Immature natural killer cell (primary cell): Measurements from ENCODE around the gene DEF6. TPM values are rescaled to one million over a fixed set of nuclear protein-coding genes. Genes with fewer than 3 reads are reported as not detected.

Experiments
- DNase-seq, 3 donors: peaks; one replicate each; pipeline ENCODE4 v3.0.0; 2022; ENCODE audit warnings: mixed read lengths in 1 of 3
- H3K27ac Mint-ChIP-seq, 6 donors: one replicate each; pipeline ENCODE4 v1.8.0; 2020; ENCODE audit warnings: mixed read lengths in 6 of 6, mild to moderate bottlenecking in 5 of 6, inconsistent platforms in 4 of 6, moderate library complexity in 3 of 6
- H3K27me3 Mint-ChIP-seq, 3 donors: one replicate each; pipeline ENCODE4 v1.8.0; 2020 to 2021; ENCODE audit warnings: low read depth in 3 of 3, mild to moderate bottlenecking in 3 of 3, mixed read lengths in 3 of 3, moderate library complexity in 3 of 3, inconsistent platforms in 1 of 3
- H3K36me3 Mint-ChIP-seq, 3 donors: one replicate each; pipeline ENCODE4 v1.8.0; 2020; ENCODE audit warnings: mixed read lengths in 3 of 3, inconsistent platforms in 2 of 3, mild to moderate bottlenecking in 2 of 3
- H3K4me1 Mint-ChIP-seq, 2 donors: one replicate each; pipeline ENCODE4 v1.8.0; 2020; ENCODE audit warnings: inconsistent platforms in 2 of 2, mild to moderate bottlenecking in 2 of 2, mixed read lengths in 2 of 2, moderate library complexity in 1 of 2
- H3K4me3 Mint-ChIP-seq, 5 donors: one replicate each; pipeline ENCODE4 v1.8.0; 2020; ENCODE audit warnings: mild to moderate bottlenecking in 5 of 5, mixed read lengths in 5 of 5, inconsistent platforms in 3 of 5, moderate library complexity in 3 of 5
- H3K9me3 Mint-ChIP-seq, 6 donors: one replicate each; pipeline ENCODE4 v1.8.0; 2020; ENCODE audit warnings: mild to moderate bottlenecking in 6 of 6, mixed read lengths in 6 of 6, inconsistent platforms in 4 of 6, moderate library complexity in 3 of 6
- polyA plus RNA-seq, 3 donors: library from polyadenylated mRNA; unstranded; fragments of 300-500 nt; fragmentation: Illumina TruSeq; gene quantifications; one replicate each; pipeline ENCODE4 v1.2.3, GENCODE V29; 2021

The DEF6 gene
- polyA plus RNA-seq, 3 donors from 2014 or later: 90.7 to 226 (median 95.1) TPM

DNA sequence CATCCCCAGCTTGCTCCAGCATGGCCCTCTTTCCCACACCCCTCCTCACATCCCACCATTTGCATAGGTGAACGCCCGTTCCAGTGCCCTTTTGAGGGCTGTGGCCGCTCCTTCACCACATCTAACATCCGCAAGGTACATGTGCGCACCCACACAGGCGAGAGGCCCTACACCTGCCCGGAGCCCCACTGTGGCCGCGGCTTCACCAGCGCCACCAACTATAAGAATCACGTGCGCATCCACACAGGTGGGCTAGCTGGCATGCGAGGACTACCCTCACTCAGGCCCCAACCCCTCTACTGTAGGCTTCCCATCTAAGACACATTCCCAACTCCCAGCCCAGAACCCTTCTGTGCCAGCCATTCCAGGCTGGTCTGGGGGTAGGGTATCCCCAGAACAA is 6.1 kb upstream of the DEF6 start:
- H3K27ac Mint-ChIP-seq: no peak overlapping the region
- H3K4me1 Mint-ChIP-seq: peaks cover 0 to 2% of the 10 kb centered on the region in 2 donors
- no peak overlapping the region for H3K4me3 Mint-ChIP-seq
- H3K27me3 Mint-ChIP-seq: peaks cover 0 to 2% (median 0%) of the 10 kb centered on the region in 3 donors
- peaks cover 28 to 51% (median 30%) of the 10 kb centered on the region in 3 donors for H3K36me3 Mint-ChIP-seq
- H3K9me3 Mint-ChIP-seq: no peaks in the 10 kb centered on the region
- no peak for DNase-seq

DNA sequence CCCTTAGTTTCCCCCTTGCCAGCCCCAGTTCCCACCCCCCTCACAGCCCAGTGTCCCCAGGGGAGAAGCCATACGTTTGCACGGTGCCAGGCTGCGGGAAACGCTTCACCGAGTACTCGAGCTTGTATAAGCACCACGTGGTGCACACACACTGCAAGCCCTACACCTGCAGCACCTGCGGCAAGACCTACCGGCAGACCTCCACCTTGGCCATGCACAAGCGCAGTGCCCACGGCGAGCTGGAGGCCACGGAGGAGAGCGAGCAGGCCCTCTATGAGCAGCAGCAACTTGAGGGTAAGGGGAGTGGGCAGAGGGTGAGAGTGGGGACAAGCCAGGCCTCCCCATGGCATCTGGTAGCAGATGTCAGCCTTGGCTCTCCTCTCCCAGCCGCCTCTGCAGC is 5.1 kb upstream of the DEF6 start:
- Mint-ChIP-seq H3K4me1 (peaks cover 4 to 6% of the 10 kb centered on the region in 2 donors), H3K27ac (no peak overlapping the region)
- DNase-seq: no peak

DNA sequence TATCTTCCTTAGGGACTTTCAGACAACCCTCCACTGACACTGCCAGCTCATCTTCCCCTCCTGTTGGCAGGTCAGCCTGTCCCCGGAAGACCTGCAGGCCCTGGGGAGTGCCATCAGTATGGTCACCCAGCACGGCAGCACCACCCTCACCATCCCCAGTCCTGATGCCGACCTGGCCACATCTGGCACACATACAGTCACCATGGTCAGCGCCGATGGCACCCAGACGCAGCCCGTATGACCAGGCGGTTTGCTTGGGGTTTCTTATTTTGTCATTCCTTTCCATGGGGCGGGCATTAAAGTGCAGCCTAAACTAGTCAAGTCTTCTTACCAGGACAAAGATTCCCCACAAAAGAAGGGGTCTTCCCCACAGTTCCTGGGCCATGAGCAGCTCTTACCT is 3.9 kb upstream of the DEF6 start:
- H3K27ac Mint-ChIP-seq: no peak overlapping the region
- no peak overlapping the region for H3K4me3 Mint-ChIP-seq
- H3K9me3 Mint-ChIP-seq: no peaks in the 10 kb centered on the region
- peaks cover 19 to 37% (median 20%) of the 10 kb centered on the region in 3 donors for H3K36me3 Mint-ChIP-seq
- peaks cover 0 to 2% (median 0%) of the 10 kb centered on the region in 3 donors for H3K27me3 Mint-ChIP-seq
- no peak for DNase-seq
- H3K4me1 Mint-ChIP-seq: peaks cover 8 to 9% of the 10 kb centered on the region in 2 donors

More for the DNA sequence above, 5.1 kb upstream of the DEF6 start:
- Mint-ChIP-seq H3K9me3 (no peaks in the 10 kb centered on the region), H3K27me3 (peaks cover 0 to 2% (median 0%) of the 10 kb centered on the region in 3 donors), H3K36me3 (peaks cover 19 to 41% (median 20%) of the 10 kb centered on the region in 3 donors), H3K4me3 (no peak overlapping the region)

DNA sequence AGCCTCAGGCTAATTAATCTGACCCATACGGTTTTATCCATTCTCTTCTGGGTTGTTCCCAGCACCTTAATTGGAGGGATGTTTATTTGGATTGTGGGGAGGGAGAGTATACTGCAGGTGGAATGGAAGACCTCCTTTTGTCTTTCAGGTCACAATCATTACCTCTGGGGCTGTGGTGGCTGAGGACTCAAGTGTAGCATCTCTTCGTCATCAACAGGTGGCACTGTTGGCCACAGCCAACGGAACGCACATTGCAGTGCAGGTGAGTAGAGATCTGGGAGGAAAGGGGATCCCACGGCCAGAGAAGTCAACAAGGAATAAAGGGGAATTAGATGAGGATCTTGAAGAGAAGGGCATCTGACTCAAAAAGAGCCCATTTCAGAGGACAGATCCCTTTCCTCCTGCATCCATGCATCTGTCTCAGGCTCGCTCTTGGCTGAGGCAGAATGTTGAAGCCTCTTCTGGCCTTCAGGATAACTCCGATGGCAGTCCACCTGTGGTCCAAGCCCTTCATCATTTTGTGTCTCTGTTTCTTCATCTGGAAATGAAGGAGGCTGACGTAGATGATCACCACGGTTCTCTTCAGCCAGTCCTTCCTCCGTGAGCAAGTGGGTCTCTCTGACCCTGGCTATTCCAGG is 3.2 kb upstream of the DEF6 start:
- H3K36me3 Mint-ChIP-seq: peaks cover 19 to 33% (median 25%) of the 10 kb centered on the region in 3 donors
- peaks cover 15 to 17% of the 10 kb centered on the region in 2 donors for H3K4me1 Mint-ChIP-seq
- no peaks in the 10 kb centered on the region for H3K9me3 Mint-ChIP-seq
- no peak overlapping the region for H3K4me3 Mint-ChIP-seq
- peak in 2 of 3 donors; percentile 25 to 43 for DNase-seq
- H3K27me3 Mint-ChIP-seq: peaks cover 0 to 2% (median 0%) of the 10 kb centered on the region in 3 donors
- peak overlapping the region in 4 of 6 donors; percentile 31 to 79 (median 69) for H3K27ac Mint-ChIP-seq

DNA sequence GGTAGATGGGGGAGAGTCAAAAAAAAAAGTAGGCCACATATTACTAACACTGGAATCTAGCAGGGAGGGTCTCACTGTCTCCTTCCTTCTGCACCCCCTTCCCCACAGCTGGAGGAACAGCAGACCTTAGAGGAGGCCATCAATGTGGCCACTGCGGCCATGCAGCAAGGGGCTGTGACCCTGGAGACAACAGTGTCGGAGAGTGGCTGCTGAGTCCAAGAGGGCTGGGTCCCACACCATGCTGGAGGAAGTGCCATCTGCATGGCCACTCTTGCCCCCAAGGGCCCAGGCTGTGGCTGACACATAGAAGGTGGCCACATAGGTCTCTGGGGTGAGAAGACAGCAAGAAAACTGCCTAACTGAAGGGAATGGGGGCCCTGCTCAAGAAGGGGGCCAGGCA is 2.6 kb upstream of the DEF6 start:
- H3K4me1 Mint-ChIP-seq: peaks cover 21 to 23% of the 10 kb centered on the region in 2 donors
- peak overlapping the region in 1 of 6 donors; percentile 16 for H3K27ac Mint-ChIP-seq
- peaks cover 0 to 2% (median 0%) of the 10 kb centered on the region in 3 donors for H3K27me3 Mint-ChIP-seq
- no peak for DNase-seq
- H3K36me3 Mint-ChIP-seq: peaks cover 17 to 33% (median 27%) of the 10 kb centered on the region in 3 donors
- no peak overlapping the region for H3K4me3 Mint-ChIP-seq
- H3K9me3 Mint-ChIP-seq: no peaks in the 10 kb centered on the region

DNA sequence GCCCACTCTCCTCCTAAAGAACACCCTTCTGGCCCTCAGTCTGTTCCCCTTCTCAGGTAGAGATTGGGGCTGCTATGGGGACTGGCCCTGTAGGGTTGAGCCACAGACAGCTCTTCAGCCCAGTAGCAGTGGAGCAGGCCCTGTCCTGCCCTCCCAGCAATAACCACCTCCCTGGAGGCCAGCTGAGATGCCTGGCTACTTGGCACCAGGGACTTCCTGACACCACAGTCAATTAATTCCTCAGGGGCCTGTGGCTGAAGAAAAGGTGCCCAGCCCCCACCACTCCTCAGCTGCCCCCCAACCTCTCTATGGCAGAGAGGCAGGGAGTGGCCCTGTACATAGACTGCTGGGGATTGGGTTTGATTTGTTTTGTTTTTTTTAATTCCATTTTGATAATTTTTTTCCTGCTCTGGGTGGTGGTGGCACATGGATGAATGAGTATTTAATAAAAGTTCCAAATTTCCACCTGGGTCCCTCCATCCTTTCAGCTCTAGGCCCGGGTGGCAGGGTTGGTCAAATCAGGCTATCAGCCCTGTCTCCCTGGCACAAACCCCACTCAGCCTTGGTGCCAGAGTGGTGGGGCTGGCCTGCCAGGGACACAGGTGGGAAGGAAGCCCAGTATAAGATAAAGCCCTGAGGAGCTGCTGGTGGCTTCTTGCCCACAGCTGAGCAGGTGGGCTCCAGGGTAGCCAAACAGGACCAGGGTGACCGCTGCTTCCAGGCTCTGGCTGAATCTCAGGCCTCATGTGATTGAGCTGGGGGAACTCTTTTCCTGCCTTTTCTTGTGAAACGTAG is 1.9 kb upstream of the DEF6 start:
- Mint-ChIP-seq H3K4me1 (peaks cover 28 to 29% of the 10 kb centered on the region in 2 donors), H3K36me3 (peaks cover 13 to 28% (median 24%) of the 10 kb centered on the region in 3 donors), H3K4me3 (no peak overlapping the region), H3K27me3 (peaks cover 0 to 2% (median 1%) of the 10 kb centered on the region in 3 donors), H3K27ac (peak overlapping the region in 3 of 6 donors; percentile 16 to 100 (median 53)), H3K9me3 (no peaks in the 10 kb centered on the region)
- no peak for DNase-seq

DNA sequence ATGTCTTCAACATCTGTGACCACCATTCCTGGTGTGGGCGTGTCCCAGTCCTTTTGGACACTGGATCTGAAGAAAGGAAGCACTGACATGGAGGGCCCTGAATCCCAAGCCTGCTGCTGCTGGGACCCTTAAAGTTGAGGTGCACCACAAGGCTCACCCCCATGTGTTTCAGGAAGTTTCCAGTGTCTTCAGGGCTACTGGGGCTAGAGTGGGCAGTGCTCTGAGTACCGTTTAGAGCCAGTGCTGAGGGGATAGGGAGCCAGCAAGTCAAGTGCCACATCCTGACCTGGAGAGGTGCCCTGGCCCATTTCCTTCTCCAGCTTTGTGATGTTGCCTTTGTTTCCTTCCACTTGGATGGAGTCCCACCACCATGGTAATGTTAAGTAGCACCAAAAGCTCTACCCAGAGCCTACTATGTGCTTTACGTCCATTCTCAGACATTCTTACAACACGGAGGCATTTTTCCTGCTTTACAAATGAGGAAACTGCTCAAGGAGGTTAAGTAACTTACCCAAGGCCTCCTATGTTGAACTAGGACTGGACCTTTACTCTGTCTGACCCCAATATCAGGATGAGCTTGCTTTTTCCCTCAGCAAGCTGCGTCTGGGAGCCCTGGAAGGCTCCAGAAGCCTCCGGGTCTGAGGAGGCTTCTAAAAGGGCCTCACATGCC is 552 bp upstream of the DEF6 start:
- Mint-ChIP-seq H3K9me3 (no peaks in the 10 kb centered on the region), H3K27ac (peak overlapping the region; percentile 75 to 100 (median 98)), H3K4me3 (peak overlapping the region; percentile 80 to 93 (median 83)), H3K36me3 (peaks cover 6 to 21% (median 16%) of the 10 kb centered on the region in 3 donors), H3K4me1 (peaks cover 39 to 41% of the 10 kb centered on the region in 2 donors), H3K27me3 (peaks cover 0 to 3% (median 2%) of the 10 kb centered on the region in 3 donors)
- DNase-seq: no peak

DNA sequence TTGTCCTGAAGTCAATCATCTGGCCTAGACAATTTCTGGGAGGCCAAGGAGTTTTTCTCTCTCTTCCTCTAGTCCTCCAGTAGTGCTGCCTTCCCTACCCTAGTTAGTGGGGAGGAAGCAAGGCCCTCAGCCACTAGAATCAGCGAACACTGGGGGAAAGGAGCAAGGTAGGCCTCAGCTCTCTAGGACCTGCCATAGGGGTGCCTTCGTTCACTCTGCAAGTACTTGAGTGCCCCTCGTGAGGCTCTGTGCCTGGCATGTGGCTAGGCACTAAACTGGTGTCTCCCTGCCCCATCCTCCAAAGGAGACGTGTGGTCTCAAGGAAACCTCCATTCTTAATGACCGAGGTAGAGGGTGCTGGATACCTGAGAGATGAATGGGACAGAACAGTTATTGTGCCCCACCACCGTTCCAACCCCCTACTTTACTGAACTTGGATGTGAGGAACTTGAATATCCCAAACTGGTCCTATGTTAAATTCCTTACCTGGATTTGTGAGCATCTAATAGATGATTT is 1.1 kb downstream of the DEF6 start:
- Mint-ChIP-seq H3K4me1 (peaks cover 55 to 58% of the 10 kb centered on the region in 2 donors), H3K27me3 (peaks cover 4 to 12% (median 6%) of the 10 kb centered on the region in 3 donors), H3K4me3 (peak overlapping the region; percentile 80 to 93 (median 83)), H3K36me3 (peaks cover 8 to 20% (median 19%) of the 10 kb centered on the region in 3 donors), H3K27ac (peak overlapping the region; percentile 98 to 100 (median 99)), H3K9me3 (no peaks in the 10 kb centered on the region)
- no peak for DNase-seq

DNA sequence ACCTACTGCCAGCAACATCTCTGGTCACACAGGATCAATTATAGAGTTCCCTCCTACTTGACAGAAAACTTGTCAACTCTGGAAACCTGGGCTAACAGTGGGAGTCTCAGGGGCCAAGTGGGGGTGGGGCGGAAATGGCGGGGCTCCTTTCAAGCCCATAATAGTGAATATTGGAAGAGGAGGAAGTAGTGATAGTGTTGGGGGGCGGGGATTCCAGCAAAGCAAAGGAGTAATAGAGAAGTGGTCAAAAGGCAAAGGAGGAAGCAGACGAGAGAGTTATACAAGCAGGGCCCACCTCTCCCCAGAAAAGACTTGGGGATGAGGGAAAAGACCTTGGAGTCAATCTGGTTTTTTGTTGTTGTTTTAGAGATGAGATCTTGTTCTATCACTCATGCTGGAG is 2.1 kb downstream of the DEF6 start:
- Mint-ChIP-seq H3K4me1 (peaks cover 65% of the 10 kb centered on the region in 2 donors), H3K36me3 (peaks cover 8 to 20% (median 19%) of the 10 kb centered on the region in 3 donors), H3K9me3 (no peaks in the 10 kb centered on the region), H3K27ac (peak overlapping the region; percentile 98 to 100 (median 99)), H3K4me3 (peak overlapping the region; percentile 80 to 93 (median 83)), H3K27me3 (peaks cover 4 to 12% (median 6%) of the 10 kb centered on the region in 3 donors)
- peak in 1 of 3 donors; percentile 21 for DNase-seq

DNA sequence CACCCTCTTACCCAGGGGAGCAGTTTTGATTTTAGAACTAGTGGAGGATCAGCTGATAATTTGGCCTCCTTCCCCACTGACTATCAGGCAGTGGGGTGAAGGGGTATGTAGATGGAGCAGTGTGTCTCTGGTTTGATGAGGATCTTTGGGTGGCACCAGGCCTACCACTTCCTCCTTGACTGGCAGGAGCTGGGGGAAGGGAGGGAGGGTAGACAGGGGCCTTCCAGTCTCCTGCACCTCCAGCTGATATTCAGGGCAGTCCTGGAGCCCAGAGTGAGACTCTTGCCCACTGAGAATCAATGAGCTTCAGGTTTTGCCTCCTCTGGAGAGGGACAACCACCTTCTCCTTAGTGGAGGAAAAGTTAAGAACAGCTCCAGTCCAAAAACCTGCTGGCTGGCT is 3.2 kb downstream of the DEF6 start:
- Mint-ChIP-seq H3K9me3 (no peaks in the 10 kb centered on the region), H3K4me1 (peaks cover 67 to 69% of the 10 kb centered on the region in 2 donors), H3K4me3 (peak overlapping the region; percentile 80 to 93 (median 83)), H3K27me3 (peaks cover 3 to 12% (median 4%) of the 10 kb centered on the region in 3 donors), H3K36me3 (peaks cover 8 to 19% (median 19%) of the 10 kb centered on the region in 3 donors), H3K27ac (peak overlapping the region; percentile 98 to 100 (median 99))
- DNase-seq: peak; percentile 55 to 59 (median 55)

DNA sequence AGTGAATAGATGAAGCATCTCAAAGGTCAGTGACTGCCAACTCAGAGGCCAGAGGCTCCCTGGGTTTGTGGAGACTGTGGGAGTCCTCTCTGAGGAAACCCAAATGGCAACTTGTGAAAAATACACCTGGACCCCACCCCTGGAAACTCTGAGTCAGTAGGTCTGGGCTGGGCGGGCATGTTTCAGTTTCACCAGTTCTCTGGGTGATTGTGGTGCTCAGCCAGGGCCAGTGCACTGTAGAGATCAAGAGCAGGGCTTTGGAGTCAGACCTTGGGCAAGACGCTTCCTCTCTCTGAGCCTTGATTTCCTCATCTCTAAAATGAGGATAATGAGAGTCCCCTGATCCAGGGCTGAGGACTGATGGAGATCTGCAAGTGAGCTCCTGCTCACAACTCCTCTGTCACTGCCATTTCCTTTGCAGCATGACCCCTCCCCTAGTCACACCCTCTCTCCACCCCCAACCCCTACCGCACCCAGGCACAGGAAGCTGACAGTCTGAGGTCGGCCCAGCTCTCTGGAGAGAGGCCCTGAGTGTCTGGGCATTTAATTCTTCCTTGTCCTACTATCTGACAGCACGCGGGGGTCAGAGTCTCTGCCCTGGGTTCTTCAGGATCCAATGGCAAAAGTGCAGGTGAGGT is 5.1 kb downstream of the DEF6 start:
- Mint-ChIP-seq H3K4me1 (peaks cover 76% of the 10 kb centered on the region in 2 donors), H3K4me3 (peak overlapping the region; percentile 89 to 94 (median 93)), H3K27me3 (peaks cover 3 to 12% (median 4%) of the 10 kb centered on the region in 3 donors), H3K27ac (peak overlapping the region; percentile 98 to 100 (median 99)), H3K9me3 (no peaks in the 10 kb centered on the region), H3K36me3 (peaks cover 8 to 28% (median 19%) of the 10 kb centered on the region in 3 donors)
- peak; percentile 87 to 88 (median 88) for DNase-seq

DNA sequence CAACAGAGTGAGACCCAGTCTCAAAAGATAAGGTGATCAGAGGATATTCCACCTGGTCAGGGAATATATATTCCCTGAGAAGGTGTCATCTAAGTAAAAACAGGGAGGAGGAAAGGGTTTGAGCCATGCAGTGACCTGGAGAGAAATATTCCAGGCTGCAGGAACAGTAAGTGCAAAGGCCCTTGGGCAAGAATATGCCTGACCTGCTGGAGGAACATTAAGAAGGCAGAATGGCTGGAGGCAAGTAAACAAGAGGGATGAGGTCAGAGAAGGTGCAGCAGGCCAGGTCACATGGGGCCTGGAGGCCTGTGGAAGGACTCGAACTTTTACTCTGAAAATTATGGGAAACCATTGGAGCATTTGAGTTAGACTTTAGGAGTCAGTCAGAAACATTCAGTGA is 6.7 kb downstream of the DEF6 start:
- Mint-ChIP-seq H3K4me3 (peak overlapping the region; percentile 79 to 93 (median 89)), H3K27me3 (peaks cover 3 to 13% (median 4%) of the 10 kb centered on the region in 3 donors), H3K9me3 (no peaks in the 10 kb centered on the region), H3K4me1 (peaks cover 81 to 83% of the 10 kb centered on the region in 2 donors), H3K36me3 (peaks cover 12 to 35% (median 22%) of the 10 kb centered on the region in 3 donors), H3K27ac (peak overlapping the region; percentile 98 to 100 (median 99))
- no peak for DNase-seq
